ENCODE results near the gene CDKAL1.

CDKAL1 gene

GRCh38 chr6:20665290-20665689 is 131.0 kb downstream of the CDKAL1 start:
- TF ChIP-seq EZH2phosphoT487 (IDR thresholded peaks at IDR 0.05; ENCODE audit: low read length) (no peak), EZH2 (optimal IDR thresholded peaks at IDR 0.05; ENCODE audit: low read depth, low read length) (no peak), CTCF (IDR thresholded peaks at IDR 0.05; ENCODE audit: low read length) (no peak)
- Histone ChIP-seq H4K20me1 (ENCODE audit: insufficient read depth, low read length) (no peaks in the 10 kb centered on the region), H3K9me2 (replicated peaks; ENCODE audit: insufficient read depth, low read length) (no peaks in the 10 kb centered on the region), H3K4me1 (ENCODE audit: low read length) (no peaks in the 10 kb centered on the region), H3K27ac (ENCODE audit: low read length) (no peak overlapping the region), H3K4me3 (ENCODE audit: low read length) (no peak overlapping the region), H3K4me2 (ENCODE audit: low read depth, low read length) (no peak overlapping the region), H3K79me2 (ENCODE audit: low read length) (peaks cover 14% of the 10 kb centered on the region; the same call in 1 of the 2 replicates), H3K9me3 (replicated peaks; ENCODE audit: insufficient read depth, low read length) (no peaks in the 10 kb centered on the region), H2AFZ (ENCODE audit: low read length) (no peak overlapping the region), H3K36me3 (replicated peaks; ENCODE audit: insufficient read depth, low read length) (no peaks in the 10 kb centered on the region), H3F3A (ENCODE audit: insufficient read depth, low read length) (no peaks in the 10 kb centered on the region), H3K9ac (ENCODE audit: low read length) (no peak overlapping the region), H3K27me3 (replicated peaks; ENCODE audit: insufficient read depth, low read length) (no peaks in the 10 kb centered on the region)
- no peak for DNase-seq

DNA sequence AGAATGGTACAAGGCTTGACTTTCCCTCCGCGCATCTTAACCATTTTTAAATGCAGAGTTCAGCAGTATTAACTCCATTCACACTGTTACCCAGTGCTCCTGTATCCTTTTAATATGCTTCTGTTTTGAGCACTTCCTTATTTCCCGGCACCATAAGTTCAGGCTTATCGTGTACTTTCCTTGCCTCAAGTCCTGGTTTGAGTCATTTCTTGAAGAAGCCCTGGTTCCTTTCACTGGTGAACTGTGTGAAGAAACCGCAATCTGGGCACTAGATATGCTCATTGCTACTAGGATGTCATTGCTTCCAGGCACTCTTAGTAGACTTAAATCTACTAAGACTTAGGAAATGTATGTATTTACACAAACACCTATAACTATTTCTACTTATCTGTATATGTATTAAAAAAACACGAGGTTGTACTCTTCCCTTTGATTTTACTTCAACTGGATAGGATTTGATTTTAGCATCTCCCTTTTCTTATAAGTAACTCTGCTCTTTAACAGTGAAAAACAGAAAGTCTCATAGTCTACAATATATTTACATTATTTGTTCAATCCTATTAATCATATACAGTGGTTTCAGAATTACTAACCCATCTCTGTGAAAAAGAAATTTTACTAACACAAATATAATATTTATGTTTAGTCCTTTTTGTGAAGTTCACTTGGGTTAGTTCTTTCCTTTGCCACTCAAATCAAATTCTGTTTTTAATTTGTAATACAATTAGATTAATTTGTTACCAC is 135.5 kb downstream of the CDKAL1 start:
- Histone ChIP-seq H3K9me2 (replicated peaks; ENCODE audit: insufficient read depth, low read length) (no peaks in the 10 kb centered on the region), H2AFZ (ENCODE audit: low read length) (no peak overlapping the region), H3K4me1 (ENCODE audit: low read length) (no peaks in the 10 kb centered on the region), H3K27ac (ENCODE audit: low read length) (no peak overlapping the region), H3K27me3 (replicated peaks; ENCODE audit: insufficient read depth, low read length) (no peaks in the 10 kb centered on the region), H4K20me1 (ENCODE audit: insufficient read depth, low read length) (no peaks in the 10 kb centered on the region), H3K9ac (ENCODE audit: low read length) (no peak overlapping the region), H3K4me3 (ENCODE audit: low read length) (no peak overlapping the region), H3F3A (ENCODE audit: insufficient read depth, low read length) (no peaks in the 10 kb centered on the region), H3K9me3 (replicated peaks; ENCODE audit: insufficient read depth, low read length) (no peaks in the 10 kb centered on the region), H3K4me2 (ENCODE audit: low read depth, low read length) (no peak overlapping the region), H3K36me3 (replicated peaks; ENCODE audit: insufficient read depth, low read length) (no peaks in the 10 kb centered on the region), H3K79me2 (ENCODE audit: low read length) (peaks cover 20% of the 10 kb centered on the region; the same call in 1 of the 2 replicates)
- TF ChIP-seq EZH2phosphoT487 (IDR thresholded peaks at IDR 0.05; ENCODE audit: low read length) (no peak), EZH2 (optimal IDR thresholded peaks at IDR 0.05; ENCODE audit: low read depth, low read length) (no peak), CTCF (IDR thresholded peaks at IDR 0.05; ENCODE audit: low read length) (no peak)
- no peak for DNase-seq

DNA sequence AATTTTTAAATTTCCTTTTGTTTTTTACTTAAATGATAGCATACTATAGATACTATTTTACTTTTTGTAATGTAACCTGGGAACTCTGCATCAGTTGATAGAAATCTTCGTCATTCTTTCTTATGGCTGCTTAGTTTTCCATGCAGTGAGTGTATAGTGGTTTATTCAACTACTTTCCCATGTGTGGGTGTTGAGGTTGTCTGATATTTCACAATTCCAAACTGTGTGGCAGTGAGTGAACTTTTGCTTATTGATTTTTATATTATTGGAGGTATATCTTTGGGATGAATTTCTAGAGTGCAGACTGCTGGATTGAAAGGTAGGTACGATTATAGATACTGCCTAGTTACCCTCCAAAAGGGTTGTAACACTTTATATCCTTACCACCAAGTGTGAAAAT is 136.5 kb downstream of the CDKAL1 start:
- Histone ChIP-seq H3K27me3 (replicated peaks; ENCODE audit: insufficient read depth, low read length) (no peaks in the 10 kb centered on the region), H3K9me3 (replicated peaks; ENCODE audit: insufficient read depth, low read length) (no peaks in the 10 kb centered on the region), H3K4me2 (ENCODE audit: low read depth, low read length) (no peak overlapping the region), H3K79me2 (ENCODE audit: low read length) (peaks cover 20% of the 10 kb centered on the region; the same call in 1 of the 2 replicates), H3K4me3 (ENCODE audit: low read length) (no peak overlapping the region), H2AFZ (ENCODE audit: low read length) (no peak overlapping the region), H3K27ac (ENCODE audit: low read length) (no peak overlapping the region), H3F3A (ENCODE audit: insufficient read depth, low read length) (no peaks in the 10 kb centered on the region), H3K9me2 (replicated peaks; ENCODE audit: insufficient read depth, low read length) (no peaks in the 10 kb centered on the region), H3K4me1 (ENCODE audit: low read length) (no peaks in the 10 kb centered on the region), H3K36me3 (replicated peaks; ENCODE audit: insufficient read depth, low read length) (no peaks in the 10 kb centered on the region), H4K20me1 (ENCODE audit: insufficient read depth, low read length) (no peaks in the 10 kb centered on the region), H3K9ac (ENCODE audit: low read length) (no peak overlapping the region)
- TF ChIP-seq EZH2phosphoT487 (IDR thresholded peaks at IDR 0.05; ENCODE audit: low read length) (no peak), CTCF (IDR thresholded peaks at IDR 0.05; ENCODE audit: low read length) (no peak), EZH2 (optimal IDR thresholded peaks at IDR 0.05; ENCODE audit: low read depth, low read length) (no peak)
- no peak for DNase-seq
